ENCODE results near the gene CRACDL. TPM values are rescaled to one million over a fixed set of nuclear protein-coding genes. Genes with fewer than 3 reads are reported as not detected.
"Not testable (repeated sequence)": the region's sequence is repeated elsewhere in the genome, so short reads cannot be mapped to it uniquely, and the experiment has no call there.

The CRACDL gene
- total RNA-seq, 1 donor from 2014 or later, result 0.52 TPM

GRCh38 chr2:98900721-98901120, 35.3 kb downstream of the CRACDL start:
- Histone ChIP-seq H3K27ac (ENCODE audit: low read depth, low read length) (no peak overlapping the region), H3K9ac (ENCODE audit: low read depth in 1 of 3, low read length in 3 of 3) (no peak overlapping the region), H3K36me3 (ENCODE audit: control insufficient read depth in 3 of 3, insufficient read depth in 3 of 3, low read length in 3 of 3) (no peaks in the 10 kb centered on the region), H3K4me1 (ENCODE audit: control insufficient read depth in 3 of 3, insufficient read depth in 3 of 3, low read length in 3 of 3) (peaks cover 3 to 8% (median 8%) of the 10 kb centered on the region in 3 donors), H3K27me3 (ENCODE audit: control insufficient read depth in 3 of 3, insufficient read depth in 3 of 3, low read length in 3 of 3) (no peaks in the 10 kb centered on the region), H3K4me3 (ENCODE audit: low read length in 3 of 3) (no peak overlapping the region), H3K9me3 (ENCODE audit: control insufficient read depth in 3 of 3, low read length in 3 of 3) (no peaks in the 10 kb centered on the region)

- not testable (repeated sequence) for H3K36me3 ChIP-seq (ENCODE audit: control insufficient read depth in 3 of 3, insufficient read depth in 3 of 3, low read length in 3 of 3); H3K9me3 ChIP-seq (ENCODE audit: control insufficient read depth in 3 of 3, low read length in 3 of 3); H3K4me1 ChIP-seq (ENCODE audit: control insufficient read depth in 3 of 3, insufficient read depth in 3 of 3, low read length in 3 of 3); H3K27me3 ChIP-seq (ENCODE audit: control insufficient read depth in 3 of 3, insufficient read depth in 3 of 3, low read length in 3 of 3); H3K27ac ChIP-seq (ENCODE audit: low read depth, low read length); H3K9ac ChIP-seq (ENCODE audit: low read depth in 1 of 3, low read length in 3 of 3); H3K4me3 ChIP-seq (ENCODE audit: low read length in 3 of 3)
Measured at GRCh38 chr2:98899703-98900078, 36.3 kb downstream of the CRACDL start.

DNA sequence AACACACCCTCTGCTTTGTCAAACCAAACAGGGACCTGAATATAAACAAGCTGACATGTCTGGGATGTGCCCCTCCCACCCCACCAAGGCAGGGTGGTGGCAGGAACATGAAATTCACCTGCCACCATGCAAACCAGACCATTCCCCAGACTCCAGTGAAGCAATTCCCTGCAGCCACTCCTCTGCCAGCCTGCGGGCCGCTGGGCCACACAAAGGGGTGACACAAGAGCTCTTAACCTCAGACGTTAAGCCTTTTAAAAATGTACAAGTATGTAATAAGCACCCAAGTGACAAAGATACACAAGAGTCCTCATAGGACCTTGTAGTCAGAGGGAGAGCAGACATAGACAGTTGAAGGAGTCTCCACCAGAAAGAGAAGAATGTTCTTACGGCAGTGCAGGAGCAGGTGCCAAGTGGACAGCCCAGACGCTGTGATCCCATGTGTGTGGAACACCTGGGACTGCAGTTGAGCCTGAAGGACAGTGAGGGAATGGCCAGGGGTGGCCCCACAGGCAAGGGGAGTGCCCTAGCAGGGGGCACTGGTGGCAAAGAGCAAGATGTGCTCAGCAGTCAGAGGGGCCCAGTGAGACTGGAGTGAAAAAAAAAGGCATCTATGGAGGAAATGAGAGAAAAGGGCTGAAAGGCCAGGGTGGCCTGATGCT, 36.9 kb downstream of the CRACDL start:
- Histone ChIP-seq H3K4me3 (ENCODE audit: low read length in 3 of 3) (no peak overlapping the region), H3K9me3 (ENCODE audit: control insufficient read depth in 3 of 3, low read length in 3 of 3) (no peaks in the 10 kb centered on the region), H3K36me3 (ENCODE audit: control insufficient read depth in 3 of 3, insufficient read depth in 3 of 3, low read length in 3 of 3) (no peaks in the 10 kb centered on the region), H3K9ac (ENCODE audit: low read depth in 1 of 3, low read length in 3 of 3) (no peak overlapping the region), H3K4me1 (ENCODE audit: control insufficient read depth in 3 of 3, insufficient read depth in 3 of 3, low read length in 3 of 3) (peaks cover 3 to 8% (median 8%) of the 10 kb centered on the region in 3 donors), H3K27me3 (ENCODE audit: control insufficient read depth in 3 of 3, insufficient read depth in 3 of 3, low read length in 3 of 3) (no peaks in the 10 kb centered on the region), H3K27ac (ENCODE audit: low read depth, low read length) (no peak overlapping the region)

DNA sequence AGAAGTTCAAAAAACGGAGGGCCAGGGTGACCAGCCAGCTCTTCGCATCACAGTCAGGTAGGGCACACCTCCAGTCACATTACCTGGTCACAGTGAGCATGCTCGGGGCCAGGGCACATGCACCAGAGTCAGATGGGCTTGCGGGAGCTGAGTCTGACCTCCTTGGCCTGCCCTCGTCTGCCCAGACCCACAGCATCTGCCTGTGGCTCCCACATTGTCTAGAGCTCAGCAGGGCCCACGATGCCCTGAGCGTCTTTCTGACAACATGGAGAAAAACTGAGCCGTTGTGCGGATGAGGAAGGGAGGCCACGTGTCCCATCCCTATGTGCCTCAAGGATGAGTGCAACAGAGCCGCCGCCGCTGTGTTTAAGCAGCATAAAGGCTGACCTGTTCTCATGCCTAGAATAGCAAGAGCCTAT, 37.6 kb downstream of the CRACDL start:
- no peak overlapping the region for H3K27ac ChIP-seq (ENCODE audit: low read depth, low read length)
- peaks cover 3 to 8% (median 8%) of the 10 kb centered on the region in 3 donors for H3K4me1 ChIP-seq (ENCODE audit: control insufficient read depth in 3 of 3, insufficient read depth in 3 of 3, low read length in 3 of 3)
- H3K36me3 ChIP-seq (ENCODE audit: control insufficient read depth in 3 of 3, insufficient read depth in 3 of 3, low read length in 3 of 3), result no peaks in the 10 kb centered on the region
- H3K9me3 ChIP-seq (ENCODE audit: control insufficient read depth in 3 of 3, low read length in 3 of 3), result no peaks in the 10 kb centered on the region
- H3K27me3 ChIP-seq (ENCODE audit: control insufficient read depth in 3 of 3, insufficient read depth in 3 of 3, low read length in 3 of 3), result no peaks in the 10 kb centered on the region
- no peak overlapping the region for H3K9ac ChIP-seq (ENCODE audit: low read depth in 1 of 3, low read length in 3 of 3)
- H3K4me3 ChIP-seq (ENCODE audit: low read length in 3 of 3), result no peak overlapping the region

DNA sequence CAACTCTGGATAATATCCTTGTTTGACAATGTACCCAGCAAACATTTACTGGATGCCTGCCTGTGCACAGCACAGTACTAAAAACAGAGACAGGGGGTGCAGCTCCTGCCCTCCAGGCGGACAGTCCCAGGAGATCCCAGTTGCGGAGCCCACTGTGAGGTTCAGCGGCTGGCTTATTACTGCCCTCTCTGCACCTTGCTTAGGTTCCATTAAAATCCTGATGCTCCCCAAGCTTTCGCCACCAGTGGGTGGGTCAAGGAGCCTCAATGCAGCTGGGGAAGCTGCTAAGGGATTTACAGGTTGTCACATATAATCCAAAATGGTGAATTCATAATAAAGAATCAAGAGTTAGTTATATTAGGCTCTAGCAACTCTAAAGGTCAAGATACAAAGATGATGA, 38.3 kb downstream of the CRACDL start:
- no peaks in the 10 kb centered on the region for H3K36me3 ChIP-seq (ENCODE audit: control insufficient read depth in 3 of 3, insufficient read depth in 3 of 3, low read length in 3 of 3)
- no peak overlapping the region for H3K27ac ChIP-seq (ENCODE audit: low read depth, low read length)
- no peaks in the 10 kb centered on the region for H3K9me3 ChIP-seq (ENCODE audit: control insufficient read depth in 3 of 3, low read length in 3 of 3)
- H3K4me1 ChIP-seq (ENCODE audit: control insufficient read depth in 3 of 3, insufficient read depth in 3 of 3, low read length in 3 of 3), result peaks cover 3 to 8% (median 8%) of the 10 kb centered on the region in 3 donors
- H3K4me3 ChIP-seq (ENCODE audit: low read length in 3 of 3), result no peak overlapping the region
- H3K9ac ChIP-seq (ENCODE audit: low read depth in 1 of 3, low read length in 3 of 3), result no peak overlapping the region
- no peaks in the 10 kb centered on the region for H3K27me3 ChIP-seq (ENCODE audit: control insufficient read depth in 3 of 3, insufficient read depth in 3 of 3, low read length in 3 of 3)

DNA sequence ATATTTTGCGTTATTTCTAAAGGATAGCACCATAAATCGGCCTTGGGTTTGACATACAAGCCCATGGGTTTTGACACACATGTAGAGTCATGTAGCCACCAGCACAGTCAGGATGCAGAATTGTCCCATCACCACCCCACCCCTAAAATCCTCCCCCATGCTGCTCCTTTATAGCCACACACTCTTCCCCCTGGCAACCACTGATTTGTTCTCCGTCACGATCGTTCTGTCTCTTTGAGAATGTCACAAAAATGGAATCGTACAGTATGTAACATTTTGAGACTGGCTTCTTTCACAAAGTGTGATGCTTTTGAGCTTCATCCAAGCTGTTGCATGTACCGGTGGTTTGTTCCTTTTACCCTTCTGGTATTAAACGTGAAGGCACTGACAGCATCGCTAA, 39.1 kb downstream of the CRACDL start:
- H3K36me3 ChIP-seq (ENCODE audit: control insufficient read depth in 3 of 3, insufficient read depth in 3 of 3, low read length in 3 of 3), result no peaks in the 10 kb centered on the region
- H3K9ac ChIP-seq (ENCODE audit: low read depth in 1 of 3, low read length in 3 of 3), result no peak overlapping the region
- no peaks in the 10 kb centered on the region for H3K9me3 ChIP-seq (ENCODE audit: control insufficient read depth in 3 of 3, low read length in 3 of 3)
- H3K27ac ChIP-seq (ENCODE audit: low read depth, low read length), result no peak overlapping the region
- H3K4me1 ChIP-seq (ENCODE audit: control insufficient read depth in 3 of 3, insufficient read depth in 3 of 3, low read length in 3 of 3), result peaks cover 3 to 8% (median 8%) of the 10 kb centered on the region in 3 donors
- no peak overlapping the region for H3K4me3 ChIP-seq (ENCODE audit: low read length in 3 of 3)
- no peaks in the 10 kb centered on the region for H3K27me3 ChIP-seq (ENCODE audit: control insufficient read depth in 3 of 3, insufficient read depth in 3 of 3, low read length in 3 of 3)

GRCh38 chr2:98896416-98896815, 39.6 kb downstream of the CRACDL start:
- no peak overlapping the region for H3K27ac ChIP-seq (ENCODE audit: low read depth, low read length)
- no peak overlapping the region for H3K4me3 ChIP-seq (ENCODE audit: low read length in 3 of 3)
- H3K4me1 ChIP-seq (ENCODE audit: control insufficient read depth in 3 of 3, insufficient read depth in 3 of 3, low read length in 3 of 3), result peaks cover 3 to 8% (median 8%) of the 10 kb centered on the region in 3 donors
- no peaks in the 10 kb centered on the region for H3K9me3 ChIP-seq (ENCODE audit: control insufficient read depth in 3 of 3, low read length in 3 of 3)
- peak overlapping the region in 2 of 3 donors; percentile 0 to 33 for H3K9ac ChIP-seq (ENCODE audit: low read depth in 1 of 3, low read length in 3 of 3)
- H3K27me3 ChIP-seq (ENCODE audit: control insufficient read depth in 3 of 3, insufficient read depth in 3 of 3, low read length in 3 of 3), result no peaks in the 10 kb centered on the region
- no peaks in the 10 kb centered on the region for H3K36me3 ChIP-seq (ENCODE audit: control insufficient read depth in 3 of 3, insufficient read depth in 3 of 3, low read length in 3 of 3)

DNA sequence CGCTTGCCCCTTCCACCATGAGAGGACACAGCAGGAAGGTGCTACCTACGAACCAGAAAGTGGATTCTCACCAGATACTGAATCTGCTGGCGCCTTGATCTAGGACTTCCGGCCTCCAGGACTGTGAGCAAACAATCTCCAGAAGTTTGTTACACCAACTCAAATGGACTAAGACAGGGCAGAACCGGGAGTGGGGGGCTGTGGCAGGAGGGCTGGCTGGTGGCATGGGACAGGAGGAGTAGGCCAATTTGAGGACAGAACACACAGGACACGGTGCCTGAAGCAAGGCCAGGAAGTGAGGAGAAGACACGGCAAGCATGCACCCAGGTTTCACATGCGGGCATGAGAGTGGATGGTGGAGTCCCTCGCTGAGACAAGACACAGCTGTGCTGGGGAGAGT, 40.1 kb downstream of the CRACDL start:
- Histone ChIP-seq H3K9ac (ENCODE audit: low read depth in 1 of 3, low read length in 3 of 3) (peak overlapping the region in 2 of 3 donors; percentile 0 to 33), H3K9me3 (ENCODE audit: control insufficient read depth in 3 of 3, low read length in 3 of 3) (no peaks in the 10 kb centered on the region), H3K4me1 (ENCODE audit: control insufficient read depth in 3 of 3, insufficient read depth in 3 of 3, low read length in 3 of 3) (peaks cover 3 to 8% (median 8%) of the 10 kb centered on the region in 3 donors), H3K27me3 (ENCODE audit: control insufficient read depth in 3 of 3, insufficient read depth in 3 of 3, low read length in 3 of 3) (no peaks in the 10 kb centered on the region), H3K27ac (ENCODE audit: low read depth, low read length) (no peak overlapping the region), H3K4me3 (ENCODE audit: low read length in 3 of 3) (no peak overlapping the region), H3K36me3 (ENCODE audit: control insufficient read depth in 3 of 3, insufficient read depth in 3 of 3, low read length in 3 of 3) (no peaks in the 10 kb centered on the region)

- Histone ChIP-seq H3K9ac (ENCODE audit: low read depth in 1 of 3, low read length in 3 of 3) (no peak overlapping the region), H3K27ac (ENCODE audit: low read depth, low read length) (no peak overlapping the region), H3K4me3 (ENCODE audit: low read length in 3 of 3) (no peak overlapping the region), H3K4me1 (ENCODE audit: control insufficient read depth in 3 of 3, insufficient read depth in 3 of 3, low read length in 3 of 3) (peaks cover 3 to 8% (median 8%) of the 10 kb centered on the region in 3 donors), H3K9me3 (ENCODE audit: control insufficient read depth in 3 of 3, low read length in 3 of 3) (no peaks in the 10 kb centered on the region), H3K36me3 (ENCODE audit: control insufficient read depth in 3 of 3, insufficient read depth in 3 of 3, low read length in 3 of 3) (no peaks in the 10 kb centered on the region), H3K27me3 (ENCODE audit: control insufficient read depth in 3 of 3, insufficient read depth in 3 of 3, low read length in 3 of 3) (no peaks in the 10 kb centered on the region)
Measured at GRCh38 chr2:98895221-98895620, 40.8 kb downstream of the CRACDL start.

GRCh38 chr2:98894331-98895000, 41.6 kb downstream of the CRACDL start:
- H3K4me3 ChIP-seq (ENCODE audit: low read length in 3 of 3), result no peak overlapping the region
- H3K36me3 ChIP-seq (ENCODE audit: control insufficient read depth in 3 of 3, insufficient read depth in 3 of 3, low read length in 3 of 3), result no peaks in the 10 kb centered on the region
- peaks cover 3 to 8% (median 8%) of the 10 kb centered on the region in 3 donors for H3K4me1 ChIP-seq (ENCODE audit: control insufficient read depth in 3 of 3, insufficient read depth in 3 of 3, low read length in 3 of 3)
- no peaks in the 10 kb centered on the region for H3K9me3 ChIP-seq (ENCODE audit: control insufficient read depth in 3 of 3, low read length in 3 of 3)
- no peak overlapping the region for H3K27ac ChIP-seq (ENCODE audit: low read depth, low read length)
- no peaks in the 10 kb centered on the region for H3K27me3 ChIP-seq (ENCODE audit: control insufficient read depth in 3 of 3, insufficient read depth in 3 of 3, low read length in 3 of 3)
- no peak overlapping the region for H3K9ac ChIP-seq (ENCODE audit: low read depth in 1 of 3, low read length in 3 of 3)

All from skeletal muscle tissue (tissue), 4 donors.